ENCODE measurements around the gene SCYL1.

The SCYL1 gene

GRCh38 chr11:65574109-65574810 is 49.4 kb downstream of the SCYL1 start:
- in situ Hi-C loops (cut with HindIII; ENCODE audit: low pct_ligation_motif_present, low sequenced_read_pairs), result no loop called here
- H3K27me3 ChIP-seq (replicated peaks), result no peaks in the 10 kb centered on the region

GRCh38 chr11:65574811-65575567 is 50.1 kb downstream of the SCYL1 start:
- Histone ChIP-seq H3K36me3 (replicated peaks) (peaks cover 8% of the 10 kb centered on the region), H3K27ac (peak overlapping the region; percentile 40), H3K27me3 (replicated peaks) (no peaks in the 10 kb centered on the region), H3K4me3 (ENCODE audit: low read depth, low read length) (peak overlapping the region; percentile 35)
- TF ChIP-seq CTCF (IDR thresholded peaks at IDR 0.05; ENCODE audit: low read depth, low read length, missing control alignments), result no peak
- in situ Hi-C loops (cut with HindIII; ENCODE audit: low pct_ligation_motif_present, low sequenced_read_pairs), result no loop called here
- DNase-seq, result no peak

More at GRCh38 chr11:65574109-65574810, 49.4 kb downstream of the SCYL1 start:
- DNase-seq, result peak; percentile 88
- H3K36me3 ChIP-seq (replicated peaks), result peaks cover 4% of the 10 kb centered on the region
- peak overlapping the region; percentile 73 for H3K4me3 ChIP-seq (ENCODE audit: low read depth, low read length)
- peak overlapping the region; percentile 40 for H3K27ac ChIP-seq
- peak; percentile 62 for TF ChIP-seq CTCF (IDR thresholded peaks at IDR 0.05; ENCODE audit: low read depth, low read length, missing control alignments)

- TF ChIP-seq CTCF (IDR thresholded peaks at IDR 0.05; ENCODE audit: low read depth, low read length, missing control alignments), result no peak
- no peak for DNase-seq
- Histone ChIP-seq H3K4me3 (ENCODE audit: low read depth, low read length) (peak within 1 kb of the TSS; percentile 58), H3K36me3 (replicated peaks) (peaks cover 14% of the 10 kb centered on the region), H3K27me3 (replicated peaks) (no peaks in the 10 kb centered on the region), H3K27ac (peak within 1 kb of the TSS; percentile 40)
- in situ Hi-C loops (cut with HindIII; ENCODE audit: low pct_ligation_motif_present, low sequenced_read_pairs), result no loop called here
These were observed 50.8 kb downstream of the SCYL1 start, which contains the start of gene EHBP1L1 for GRCh38 chr11:65575568-65576231. TSS of gene EHBP1L1 (plus strand) at chr11:65576053. CDS start at chr11:65576303, 250 bp downstream.

GRCh38 chr11:65576232-65576866 is 51.5 kb downstream of the SCYL1 start:
- no peak for TF ChIP-seq CTCF (IDR thresholded peaks at IDR 0.05; ENCODE audit: low read depth, low read length, missing control alignments)
- Histone ChIP-seq H3K27me3 (replicated peaks) (no peaks in the 10 kb centered on the region), H3K36me3 (replicated peaks) (peaks cover 16% of the 10 kb centered on the region), H3K27ac (peak overlapping the region; percentile 13), H3K4me3 (ENCODE audit: low read depth, low read length) (peak overlapping the region; percentile 58)
- no peak for DNase-seq
- in situ Hi-C loops (cut with HindIII; ENCODE audit: low pct_ligation_motif_present, low sequenced_read_pairs), result no loop called here

GRCh38 chr11:65576867-65577755 is 52.2 kb downstream of the SCYL1 start:
- H3K27ac ChIP-seq, result no peak overlapping the region
- H3K36me3 ChIP-seq (replicated peaks), result peaks cover 19% of the 10 kb centered on the region
- in situ Hi-C loops (cut with HindIII; ENCODE audit: low pct_ligation_motif_present, low sequenced_read_pairs), result no loop called here
- peak overlapping the region; percentile 58 for H3K4me3 ChIP-seq (ENCODE audit: low read depth, low read length)
- no peak for TF ChIP-seq CTCF (IDR thresholded peaks at IDR 0.05; ENCODE audit: low read depth, low read length, missing control alignments)
- H3K27me3 ChIP-seq (replicated peaks), result no peaks in the 10 kb centered on the region
- no peak for DNase-seq

All from brain microvascular endothelial cell (primary cell).